CD4-positive, CD25-positive, alpha-beta regulatory T cell (primary cell): Measurements from ENCODE around the gene CHN2. TPM values are rescaled to one million over a fixed set of nuclear protein-coding genes. Genes with fewer than 3 reads are reported as not detected.
A peak's percentile ranks its signal among the peaks of the same experiment; 100 is the strongest.

ENCODE experiments used
- ATAC-seq, 2 donors: fragments of 150-1000 bp; cut with Tn5 transposase; one replicate each; pipeline ENCODE4 v1.10.0; 2021; ENCODE audit warnings: low read depth in 2 of 2, moderate number of reproducible peaks in 2 of 2, moderate library complexity in 1 of 2
- DNase-seq, 3 donors: peaks; one replicate each; pipeline versions ENCODE4 v3.0.0 to v3.0.0-alpha.2; 2012 to 2022; ENCODE audit warnings: mixed read lengths in 1 of 3
- H3K27ac ChIP-seq: one replicate; pipeline ENCODE4 v1.7.0; 2013; ENCODE audit warnings: mild to moderate bottlenecking, low read length; ENCODE audit not compliant: insufficient read depth, poor library complexity, severe bottlenecking
- H3K27me3 ChIP-seq: one replicate; pipeline ENCODE4 v1.7.0; 2013; ENCODE audit warnings: low read length; ENCODE audit not compliant: control insufficient read depth, insufficient read depth
- H3K36me3 ChIP-seq: one replicate; pipeline ENCODE4 v1.7.0; 2013; ENCODE audit warnings: mild to moderate bottlenecking, low read length, moderate library complexity; ENCODE audit not compliant: control insufficient read depth, insufficient read depth
- H3K4me1 ChIP-seq: 2 replicates; pipeline ENCODE4 v1.7.0; 2013; ENCODE audit warnings: mild to moderate bottlenecking, low read length; ENCODE audit not compliant: insufficient read depth, control insufficient read depth, poor library complexity, severe bottlenecking
- H3K4me3 ChIP-seq: one replicate; pipeline ENCODE4 v1.7.0; 2013; ENCODE audit warnings: low read depth, mild to moderate bottlenecking, low read length, moderate library complexity
- H3K9me3 ChIP-seq, 2 experiments: 1 replicate in 1 of 2; 2 replicates in 1 of 2; pipeline ENCODE4 v1.7.0; 2013; ENCODE audit warnings: low read length in 2 of 2, mild to moderate bottlenecking in 1 of 2, moderate library complexity in 1 of 2; ENCODE audit not compliant: control insufficient read depth in 2 of 2
- H3K27ac Mint-ChIP-seq, 3 donors: one replicate each; pipeline ENCODE4 v1.8.0; 2020 to 2022; ENCODE audit warnings: mild to moderate bottlenecking in 3 of 3, mixed read lengths in 3 of 3, moderate library complexity in 2 of 3
- H3K27me3 Mint-ChIP-seq: one replicate; pipeline ENCODE4 v1.8.0; 2022; ENCODE audit warnings: mild to moderate bottlenecking, mixed read lengths
- H3K36me3 Mint-ChIP-seq: one replicate; pipeline ENCODE4 v1.8.0; 2020; ENCODE audit warnings: mixed read lengths
- H3K4me1 Mint-ChIP-seq, 4 donors: one replicate each; pipeline ENCODE4 v1.8.0; 2020 to 2022; ENCODE audit warnings: mixed read lengths in 4 of 4, mild to moderate bottlenecking in 1 of 4
- H3K4me3 Mint-ChIP-seq, 4 donors: one replicate each; pipeline ENCODE4 v1.8.0; 2020 to 2022; ENCODE audit warnings: mild to moderate bottlenecking in 4 of 4, mixed read lengths in 4 of 4, moderate library complexity in 3 of 4
- H3K9me3 Mint-ChIP-seq, 7 donors: one replicate each; pipeline ENCODE4 v1.8.0; 2020 to 2022; ENCODE audit warnings: mixed read lengths in 7 of 7, mild to moderate bottlenecking in 3 of 7, moderate library complexity in 2 of 7
- polyA plus RNA-seq, 4 donors: library from polyadenylated mRNA; unstranded; fragments of 300-500 nt; fragmentation: Illumina TruSeq; gene quantifications; one replicate each; pipeline ENCODE4 v1.2.3, GENCODE V29; 2021
- total RNA-seq: library from RNA; stranded (reverse); gene quantifications from one replicate; pipeline ENCODE4 v1.2.3, GENCODE V29; 2022

CHN2 gene
- total and polyA plus RNA-seq, 5 donors from 2014 or later = 0.55 to 1.7 TPM; not detected in 3

DNA sequence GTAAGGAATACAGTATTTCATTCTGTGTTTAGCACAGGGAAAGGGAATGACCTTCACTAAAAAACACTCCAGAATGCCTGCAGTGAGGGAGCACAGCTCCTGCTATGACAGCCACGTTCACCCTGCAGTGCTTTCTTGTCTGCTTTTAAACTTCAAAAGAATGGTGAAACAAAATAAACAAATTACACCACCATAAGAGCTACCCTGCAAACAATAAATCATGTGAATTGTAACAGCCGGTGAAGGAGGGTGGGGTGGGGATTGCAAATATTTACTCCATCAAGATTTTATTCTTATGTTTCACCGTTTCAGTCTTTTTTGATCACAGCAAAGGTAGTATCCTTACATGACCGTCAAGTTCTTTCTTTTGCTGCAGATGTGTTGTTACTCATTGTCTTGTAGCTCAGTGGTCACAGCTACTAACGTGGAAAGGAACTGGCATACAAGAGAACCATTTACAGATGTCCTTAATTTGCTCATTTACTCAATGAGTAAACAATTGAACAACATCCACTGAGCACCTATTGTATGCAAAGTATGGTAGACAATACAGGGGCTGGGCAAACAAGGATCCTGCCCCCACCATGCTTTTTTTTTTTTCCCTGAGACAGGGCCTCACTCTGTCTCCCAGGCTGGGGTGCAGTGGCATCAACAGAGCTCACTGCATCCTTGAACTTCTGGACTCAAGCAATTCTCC lies 4.1 kb upstream of the CHN2 start:
- Mint-ChIP-seq H3K4me1 (peaks cover 0 to 5% (median 2%) of the 10 kb centered on the region in 4 donors), H3K4me3 (no peak overlapping the region), H3K36me3 (no peaks in the 10 kb centered on the region), H3K27me3 (peaks cover 48% of the 10 kb centered on the region), H3K27ac (no peak overlapping the region), H3K9me3 (peaks cover 0 to 4% (median 0%) of the 10 kb centered on the region in 7 donors)
- H3K27ac ChIP-seq = no peak overlapping the region
- no peak overlapping the region for H3K4me3 ChIP-seq
- DNase-seq (no peak), ATAC-seq (no peak)
- no peaks in the 10 kb centered on the region for H3K36me3 ChIP-seq
- H3K4me1 ChIP-seq = peaks cover 5% of the 10 kb centered on the region
- peaks cover 14% of the 10 kb centered on the region for H3K27me3 ChIP-seq
- H3K9me3 ChIP-seq = no peaks in the 10 kb centered on the region

DNA sequence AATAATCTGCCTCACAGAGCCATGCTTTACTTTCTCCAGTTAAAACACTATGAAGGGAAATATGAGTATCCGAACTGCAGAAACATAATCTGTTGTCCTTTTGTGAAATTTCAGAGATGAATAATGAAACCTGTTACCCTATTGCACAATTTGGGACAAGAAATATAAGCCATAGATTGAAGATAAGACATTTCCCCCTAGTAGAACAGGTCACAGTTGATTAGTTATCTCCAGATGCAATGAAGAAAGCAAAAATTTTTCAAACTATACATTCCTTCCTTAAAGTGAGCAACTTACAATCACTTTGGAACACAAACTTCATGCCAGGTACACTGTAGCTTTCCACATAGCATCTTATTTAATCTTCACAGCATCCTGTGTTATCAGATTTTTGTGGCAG lies 2.3 kb upstream of the CHN2 start:
- DNase-seq = no peak
- Histone ChIP-seq H3K9me3 (no peaks in the 10 kb centered on the region), H3K27ac (no peak overlapping the region), H3K27me3 (peaks cover 28% of the 10 kb centered on the region), H3K4me1 (peaks cover 5% of the 10 kb centered on the region), H3K36me3 (no peaks in the 10 kb centered on the region), H3K4me3 (no peak overlapping the region)
- Mint-ChIP-seq H3K4me3 (no peak overlapping the region), H3K4me1 (peaks cover 0 to 7% (median 6%) of the 10 kb centered on the region in 4 donors), H3K36me3 (no peaks in the 10 kb centered on the region), H3K9me3 (peaks cover 0 to 4% (median 0%) of the 10 kb centered on the region in 7 donors), H3K27me3 (peaks cover 56% of the 10 kb centered on the region), H3K27ac (no peak overlapping the region)
- no peak for ATAC-seq

GRCh38 chr7:29192811-29193210 lies 1.8 kb upstream of the CHN2 start:
- Histone ChIP-seq H3K4me1 (peaks cover 5% of the 10 kb centered on the region), H3K27me3 (peaks cover 31% of the 10 kb centered on the region), H3K36me3 (no peaks in the 10 kb centered on the region), H3K9me3 (no peaks in the 10 kb centered on the region), H3K4me3 (no peak overlapping the region), H3K27ac (no peak overlapping the region)
- peaks cover 0 to 4% (median 0%) of the 10 kb centered on the region in 7 donors for H3K9me3 Mint-ChIP-seq
- peaks cover 0 to 7% (median 6%) of the 10 kb centered on the region in 4 donors for H3K4me1 Mint-ChIP-seq
- H3K27ac Mint-ChIP-seq = peak overlapping the region in 1 of 3 donors; percentile 6
- H3K4me3 Mint-ChIP-seq = no peak overlapping the region
- DNase-seq = no peak
- H3K36me3 Mint-ChIP-seq = no peaks in the 10 kb centered on the region
- peaks cover 56% of the 10 kb centered on the region for H3K27me3 Mint-ChIP-seq
- no peak for ATAC-seq

- Mint-ChIP-seq H3K36me3 (no peaks in the 10 kb centered on the region), H3K9me3 (peaks cover 0 to 4% (median 0%) of the 10 kb centered on the region in 7 donors), H3K4me3 (peak overlapping the region in 2 of 4 donors; percentile 19 to 48), H3K27me3 (peaks cover 55% of the 10 kb centered on the region), H3K27ac (no peak overlapping the region), H3K4me1 (peaks cover 0 to 7% (median 6%) of the 10 kb centered on the region in 4 donors)
- no peak overlapping the region for H3K4me3 ChIP-seq
- H3K9me3 ChIP-seq = no peaks in the 10 kb centered on the region
- peaks cover 31% of the 10 kb centered on the region for H3K27me3 ChIP-seq
- DNase-seq = no peak
- no peak for ATAC-seq
- no peak overlapping the region for H3K27ac ChIP-seq
- H3K36me3 ChIP-seq = no peaks in the 10 kb centered on the region
- peaks cover 5% of the 10 kb centered on the region for H3K4me1 ChIP-seq
These were observed 1.0 kb upstream of the CHN2 start for GRCh38 chr7:29193316-29194205.

- DNase-seq (no peak), ATAC-seq (no peak)
- Histone ChIP-seq H3K4me3 (no peak overlapping the region), H3K27ac (no peak overlapping the region), H3K9me3 (no peaks in the 10 kb centered on the region), H3K4me1 (peaks cover 5% of the 10 kb centered on the region), H3K27me3 (peaks cover 31% of the 10 kb centered on the region), H3K36me3 (no peaks in the 10 kb centered on the region)
- Mint-ChIP-seq H3K36me3 (no peaks in the 10 kb centered on the region), H3K27me3 (peaks cover 50% of the 10 kb centered on the region), H3K27ac (no peak overlapping the region), H3K4me1 (peaks cover 0 to 7% (median 4%) of the 10 kb centered on the region in 4 donors), H3K4me3 (no peak overlapping the region), H3K9me3 (peaks cover 0 to 4% (median 0%) of the 10 kb centered on the region in 7 donors)
These were observed 375 bp upstream of the CHN2 start for GRCh38 chr7:29194206-29194593.

DNA sequence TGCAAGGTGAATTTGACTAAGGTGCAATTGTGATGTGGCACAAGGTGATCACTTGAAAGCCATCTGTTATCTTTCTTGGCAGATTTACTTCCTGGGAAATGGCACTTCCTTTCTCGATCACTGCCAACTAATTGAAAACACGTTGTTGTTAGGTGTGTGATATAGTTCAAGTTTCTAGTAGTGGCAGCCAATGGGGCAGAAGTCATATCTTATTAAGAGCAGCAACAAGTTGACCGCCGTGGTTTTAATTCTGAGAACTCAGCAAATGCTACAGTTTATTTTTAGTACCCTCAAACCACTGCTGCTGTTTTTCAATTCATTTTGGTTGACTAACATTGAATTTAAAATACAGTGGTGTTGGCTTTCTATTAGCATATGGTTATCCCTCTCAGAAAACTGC lies 1.6 kb downstream of the CHN2 start:
- H3K27ac Mint-ChIP-seq = no peak overlapping the region
- peaks cover 41% of the 10 kb centered on the region for H3K27me3 Mint-ChIP-seq
- no peaks in the 10 kb centered on the region for H3K9me3 ChIP-seq
- ATAC-seq (no peak), DNase-seq (peak in 1 of 3 donors; percentile 17)
- H3K4me1 Mint-ChIP-seq = peaks cover 0 to 7% (median 4%) of the 10 kb centered on the region in 4 donors
- no peak overlapping the region for H3K4me3 Mint-ChIP-seq
- H3K36me3 ChIP-seq = no peaks in the 10 kb centered on the region
- H3K27me3 ChIP-seq = peaks cover 30% of the 10 kb centered on the region
- H3K27ac ChIP-seq = no peak overlapping the region
- H3K36me3 Mint-ChIP-seq = no peaks in the 10 kb centered on the region
- H3K4me3 ChIP-seq = no peak overlapping the region
- H3K9me3 Mint-ChIP-seq = peaks cover 0 to 2% (median 0%) of the 10 kb centered on the region in 7 donors
- H3K4me1 ChIP-seq = peaks cover 5% of the 10 kb centered on the region

- H3K36me3 ChIP-seq = no peaks in the 10 kb centered on the region
- H3K4me3 Mint-ChIP-seq = no peak overlapping the region
- peaks cover 0 to 7% (median 4%) of the 10 kb centered on the region in 4 donors for H3K4me1 Mint-ChIP-seq
- H3K36me3 Mint-ChIP-seq = no peaks in the 10 kb centered on the region
- peaks cover 37% of the 10 kb centered on the region for H3K27me3 Mint-ChIP-seq
- H3K27ac ChIP-seq = no peak overlapping the region
- no peak overlapping the region for H3K4me3 ChIP-seq
- H3K27ac Mint-ChIP-seq = no peak overlapping the region
- no peak for DNase-seq
- peaks cover 27% of the 10 kb centered on the region for H3K27me3 ChIP-seq
- ATAC-seq = no peak
- H3K9me3 ChIP-seq = no peaks in the 10 kb centered on the region
- peaks cover 5% of the 10 kb centered on the region for H3K4me1 ChIP-seq
- H3K9me3 Mint-ChIP-seq = peaks cover 0 to 3% (median 0%) of the 10 kb centered on the region in 7 donors
These were observed 2.5 kb downstream of the CHN2 start for GRCh38 chr7:29196971-29197595.
